A549 (cell line): Measurements from ENCODE around the gene SIRT2.

Experiments
- CTCF ChIP-seq: fragments of >200 bp; sonication (Bioruptor Twin); formaldehyde crosslinking; IDR thresholded peaks from 3 replicates; pipeline ENCODE4 v1.5.1; 2016
- EHMT2 ChIP-seq: fragments of 200-600 bp; sonication (generic); IDR thresholded peaks from 2 replicates; pipeline ENCODE4 v1.6.1; 2016; ENCODE audit warnings: antibody characterized with exemption, low read depth, mild to moderate bottlenecking, moderate library complexity
- EP300 ChIP-seq, 2 experiments: fragments of >200 bp; sonication (Bioruptor Twin); formaldehyde crosslinking; IDR thresholded peaks; 2 replicates in 1 of 2; 3 replicates in 1 of 2; pipeline ENCODE4 v1.6.1; 2016 to 2017
- HEYL ChIP-seq: fragments of 250-450 bp; sonication (Bioruptor Pico); IDR thresholded peaks from 2 replicates; pipeline ENCODE4 v1.8.0; 2021; ENCODE audit warnings: mild to moderate bottlenecking, moderate library complexity
- POLR2A ChIP-seq: IDR thresholded peaks from 2 replicates; pipeline ENCODE4 v1.6.1; 2012; ENCODE audit warnings: mild to moderate bottlenecking, low read length
- REST ChIP-seq: fragments of 200-600 bp; sonication (generic); IDR thresholded peaks from 2 replicates; pipeline ENCODE4 v1.6.1; 2016; ENCODE audit warnings: antibody characterized with exemption, mild to moderate bottlenecking, moderate library complexity
- SMC3 ChIP-seq: fragments of >200 bp; sonication (Bioruptor Twin); formaldehyde crosslinking; IDR thresholded peaks from 3 replicates; pipeline ENCODE4 v1.6.1; 2018; ENCODE audit warnings: inconsistent platforms

GRCh38 chr19:38930776-38931520 lies 31.5 kb upstream of the SIRT2 start, which contains the start of gene MRPS12:
- no peak for TF ChIP-seq HEYL (CRISPR knock-in tag)
- no peak for TF ChIP-seq CTCF
- TF ChIP-seq EHMT2 = no peak
- TF ChIP-seq EP300 (IDR thresholded peaks at IDR 0.05) = no peak
- no peak for TF ChIP-seq REST
- TF ChIP-seq SMC3 = no peak
- peak; percentile 87 for TF ChIP-seq POLR2A
